H1 (cell line): ENCODE results near the gene SLC13A5. TPM values are rescaled to one million over a fixed set of nuclear protein-coding genes. Genes with fewer than 3 reads are reported as not detected.

ENCODE experiments used
- CTCF ChIA-PET: fragments of 300-600 bp; sonication (Branson Sonifier 250); formaldehyde crosslinking; loops from one replicate; lab custom pipeline; 2021; ENCODE audit not compliant: partially characterized antibody; lab: Charles Lee
- POLR2A ChIA-PET: fragments of 300-600 bp; sonication (Branson Sonifier 250); formaldehyde crosslinking; loops from one replicate; lab custom pipeline; 2021; ENCODE audit warnings: inconsistent platforms; ENCODE audit not compliant: partially characterized antibody; lab: Charles Lee
- DNase-seq, 2 experiments: peaks; one replicate each; pipeline versions ENCODE4 v3.0.0 to v3.0.0-alpha.2; 2010 to 2022; ENCODE audit warnings: low spot score in 2 of 2, low read depth in 1 of 2, mixed read lengths in 1 of 2
- FAIRE-seq: peaks from 2 replicates; lab custom pipeline; 2011; peaks lifted over from hg19 to GRCh38; lab: Jason Lieb, UNC
- H2AFZ ChIP-seq: 2 replicates; pipeline ENCODE4 v1.8.1; 2012; ENCODE audit warnings: low read length, inconsistent platforms
- H2AK5ac ChIP-seq: 2 replicates; pipeline ENCODE4 v1.6.1; 2013; ENCODE audit warnings: low read depth, low read length
- H2BK120ac ChIP-seq: replicated peaks from 2 replicates; pipeline ENCODE3; 2013; ENCODE audit warnings: low read depth, low read length, inconsistent platforms
- H2BK12ac ChIP-seq: 2 replicates; pipeline ENCODE4 v1.6.1; 2013; ENCODE audit warnings: low read depth, low read length
- H2BK15ac ChIP-seq: 2 replicates; pipeline ENCODE4 v1.6.1; 2013; ENCODE audit warnings: low read length
- H2BK20ac ChIP-seq: 2 replicates; pipeline ENCODE4 v1.6.1; 2013; ENCODE audit warnings: low read length
- H2BK5ac ChIP-seq: 2 replicates; pipeline ENCODE4 v1.6.1; 2013; ENCODE audit warnings: low read depth, low read length
- H3K14ac ChIP-seq: 2 replicates; pipeline ENCODE4 v1.6.1; 2013; ENCODE audit warnings: inconsistent platforms; ENCODE audit not compliant: insufficient read length
- H3K18ac ChIP-seq: 2 replicates; pipeline ENCODE4 v1.6.1; 2013; ENCODE audit warnings: low read length; ENCODE audit errors: extremely low read depth
- H3K23ac ChIP-seq: 2 replicates; pipeline ENCODE4 v1.6.1; 2013; ENCODE audit warnings: inconsistent platforms; ENCODE audit not compliant: insufficient read length
- H3K23me2 ChIP-seq: 2 replicates; pipeline ENCODE4 v1.6.1; 2013; ENCODE audit warnings: low read depth, low read length
- H3K27ac ChIP-seq: 2 replicates; pipeline ENCODE4 v1.6.1; 2011; ENCODE audit warnings: low read depth, low read length, inconsistent platforms
- H3K27me3 ChIP-seq, 4 experiments: replicated peaks in 1 of 4; 1 replicate in 1 of 4; 2 replicates in 3 of 4; pipeline versions ENCODE4 v1.6.1 to v1.8.1; 2011 to 2013; ENCODE audit warnings: low read length in 3 of 4, mild to moderate bottlenecking in 3 of 4, inconsistent platforms in 2 of 4, mixed read lengths in 2 of 4, moderate library complexity in 1 of 4; ENCODE audit not compliant: control insufficient read depth in 3 of 4, insufficient read depth in 3 of 4; ENCODE audit errors: extremely low read depth in 1 of 4
- H3K36me3 ChIP-seq, 4 experiments: 2 replicates each; pipeline versions ENCODE4 v1.6.1 to v1.8.1; 2011 to 2013; ENCODE audit warnings: mild to moderate bottlenecking in 4 of 4, low read length in 3 of 4, moderate library complexity in 2 of 4, control low read depth in 1 of 4, inconsistent platforms in 1 of 4; ENCODE audit not compliant: insufficient read depth in 4 of 4, control insufficient read depth in 2 of 4
- H3K4ac ChIP-seq: replicated peaks from 2 replicates; pipeline ENCODE3; 2013; ENCODE audit warnings: low read length, low read depth, mixed read lengths, inconsistent platforms; ENCODE audit not compliant: insufficient read length
- H3K4me1 ChIP-seq, 4 experiments: replicated peaks in 1 of 4; 1 replicate in 1 of 4; 2 replicates in 3 of 4; pipeline versions ENCODE4 v1.6.1 to v1.8.1; 2011 to 2013; ENCODE audit warnings: low read length in 3 of 4, inconsistent platforms in 2 of 4, mixed read lengths in 1 of 4; ENCODE audit not compliant: insufficient read depth in 4 of 4, control insufficient read depth in 3 of 4
- H3K4me2 ChIP-seq, 2 experiments: 2 replicates each; pipeline versions ENCODE4 v1.6.1 to v1.8.1; 2011 to 2013; ENCODE audit warnings: low read depth in 2 of 2, low read length in 2 of 2, control low read depth in 1 of 2, inconsistent platforms in 1 of 2, mild to moderate bottlenecking in 1 of 2; ENCODE audit not compliant: insufficient read depth in 1 of 2
- H3K4me3 ChIP-seq, 4 experiments: fragments of 200-600, 300-600 bp in 1 of 4; sonication (generic), shearing (Covaris generic), sonication (Bioruptor Twin) in 1 of 4; 2 replicates each; pipeline versions ENCODE4 v1.5.1 to v1.8.1; 2011 to 2016; ENCODE audit warnings: low read length in 4 of 4, low read depth in 3 of 4, control low read depth in 2 of 4, inconsistent platforms in 2 of 4, mild to moderate bottlenecking in 2 of 4, mixed read lengths in 1 of 4, moderate library complexity in 1 of 4; ENCODE audit not compliant: insufficient read depth in 2 of 4; ENCODE audit errors: extremely low read depth in 1 of 4
- H3K56ac ChIP-seq: replicated peaks from 2 replicates; pipeline ENCODE3; 2013; ENCODE audit warnings: low read depth, mild to moderate bottlenecking, mixed read lengths, low read length, inconsistent platforms; ENCODE audit not compliant: insufficient read length
- H3K79me1 ChIP-seq: 2 replicates; pipeline ENCODE4 v1.6.1; 2013; ENCODE audit warnings: low read depth, low read length, control low read depth
- H3K79me2 ChIP-seq, 2 experiments: 2 replicates each; pipeline versions ENCODE4 v1.6.1 to v1.8.1; 2012 to 2013; ENCODE audit warnings: low read length in 2 of 2, mild to moderate bottlenecking in 2 of 2, inconsistent platforms in 1 of 2; ENCODE audit not compliant: insufficient read depth in 2 of 2, control insufficient read depth in 1 of 2
- H3K9ac ChIP-seq, 4 experiments: replicated peaks in 1 of 4; 1 replicate in 1 of 4; 2 replicates in 3 of 4; pipeline versions ENCODE4 v1.6.1 to v1.8.1; 2011 to 2013; ENCODE audit warnings: low read depth in 3 of 4, low read length in 3 of 4, control low read depth in 2 of 4, mild to moderate bottlenecking in 2 of 4, moderate library complexity in 2 of 4, inconsistent platforms in 1 of 4; ENCODE audit errors: extremely low read depth in 1 of 4
- H3K9me3 ChIP-seq, 2 experiments: 2 replicates each; pipeline versions ENCODE4 v1.6.1 to v1.8.1; 2012 to 2013; ENCODE audit warnings: mild to moderate bottlenecking in 2 of 2, moderate library complexity in 2 of 2, control low read depth in 1 of 2, inconsistent platforms in 1 of 2, low read depth in 1 of 2, low read length in 1 of 2, mixed read lengths in 1 of 2; ENCODE audit not compliant: insufficient read depth in 2 of 2
- H4K20me1 ChIP-seq, 2 experiments: replicated peaks in 1 of 2; 2 replicates each; pipeline versions ENCODE3 to v1.8.1; 2011 to 2013; ENCODE audit warnings: inconsistent platforms in 2 of 2, low read length in 2 of 2, mild to moderate bottlenecking in 1 of 2; ENCODE audit not compliant: insufficient read depth in 2 of 2, control insufficient read depth in 1 of 2
- H4K5ac ChIP-seq: 2 replicates; pipeline ENCODE4 v1.6.1; 2013; ENCODE audit warnings: low read length, low read depth, mixed read lengths, inconsistent platforms; ENCODE audit not compliant: insufficient read length
- H4K8ac ChIP-seq: 2 replicates; pipeline ENCODE4 v1.8.0; 2013; ENCODE audit warnings: mild to moderate bottlenecking, moderate library complexity, low read length, inconsistent platforms; ENCODE audit not compliant: insufficient read depth; ENCODE audit errors: extremely low read depth
- H4K91ac ChIP-seq: replicated peaks from 2 replicates; pipeline ENCODE3; 2013; ENCODE audit warnings: low read length, mixed read lengths, inconsistent platforms; ENCODE audit not compliant: insufficient read length
- BCL11A ChIP-seq, 2 experiments: IDR thresholded peaks; one replicate each; pipeline ENCODE4 v1.6.1; 2011; ENCODE audit warnings: low read depth in 2 of 2, low read length in 2 of 2, mild to moderate bottlenecking in 2 of 2
- CEBPB ChIP-seq: IDR thresholded peaks from 2 replicates; pipeline ENCODE4 v1.6.1; 2012; ENCODE audit warnings: low read depth, low read length
- CHD1 ChIP-seq: IDR thresholded peaks from 2 replicates; pipeline ENCODE4 v1.6.1; 2012; ENCODE audit warnings: low read depth, low read length, improper control_type of control experiment
- CREB1 ChIP-seq: IDR thresholded peaks from 2 replicates; pipeline ENCODE4 v1.6.1; 2012; ENCODE audit warnings: inconsistent platforms
- NRF1 ChIP-seq: IDR thresholded peaks from 2 replicates; pipeline ENCODE4 v1.6.1; 2011; ENCODE audit warnings: mild to moderate bottlenecking, low read depth, low read length, improper control_type of control experiment
- POLR2AphosphoS5 ChIP-seq: IDR thresholded peaks from 2 replicates; pipeline ENCODE4 v1.6.1; 2011; ENCODE audit warnings: low read depth, low read length
- SIRT6 ChIP-seq: IDR thresholded peaks from one replicate; pipeline ENCODE4 v1.7.1; 2012; ENCODE audit warnings: low read length, inconsistent platforms
- YY1 ChIP-seq: IDR thresholded peaks from 2 replicates; pipeline ENCODE4 v1.6.1; 2011; ENCODE audit warnings: low read depth, mild to moderate bottlenecking, low read length
- WGBS, 2 experiments: shearing (Covaris generic) in 1 of 2; methylation state at CpG; one replicate each; pipeline versions ENCODE4 v1.1.6 to v1.1.7; 2013 to 2015; ENCODE audit warnings: low lambda C conversion rate in 2 of 2, mixed read lengths in 2 of 2, inconsistent platforms in 1 of 2, low coverage in 1 of 2, missing lambda C conversion rate in 1 of 2; ENCODE audit not compliant: insufficient replicate concordance in 2 of 2, insufficient coverage in 1 of 2, insufficient read length in 1 of 2; ENCODE audit errors: extremely low coverage in 1 of 2, missing lambda C conversion rate in 1 of 2; 5-methylcytosine and 5-hydroxymethylcytosine counted together
- polyA plus RNA-seq, 7 experiments: library from polyadenylated mRNA; depleted of rRNA in 3 of 7; stranded (reverse) in 5 of 7; unstranded in 2 of 7; fragments of >200 nt in 5 of 7; fragments of 200-250 nt in 2 of 7; gene quantifications; 1 replicate in 5 of 7; 2 replicates in 1 of 7; 4 replicates in 1 of 7; pipeline versions ENCODE4 v1.2.1 to v1.2.3, GENCODE V29; 2011 to 2013; ENCODE audit warnings: missing spikeins in 2 of 7, mixed read lengths in 2 of 7
- total RNA-seq: library from RNA; stranded (reverse); fragmentation: NEBNext Ultra II Directional; extraction: Animal tissue kit (Norgen Biotek cat#: 25700); gene quantifications from 2 replicates; pipeline ENCODE4 v1.2.1, GENCODE V29; 2021
- TF ChIP-seq, protein P1 (sequence below): IDR thresholded peaks from 2 replicates; pipeline ENCODE4 v1.6.1; 2011; ENCODE audit warnings: low read depth, mild to moderate bottlenecking, low read length; ENCODE audit not compliant: insufficient read depth

Gene SLC13A5
- total and polyA plus RNA-seq, 2 of the 8 experiments (the other 6 are each of a cell fraction or from before 2014, with no cell fraction given), result 2.1 to 2.6 TPM

DNA sequence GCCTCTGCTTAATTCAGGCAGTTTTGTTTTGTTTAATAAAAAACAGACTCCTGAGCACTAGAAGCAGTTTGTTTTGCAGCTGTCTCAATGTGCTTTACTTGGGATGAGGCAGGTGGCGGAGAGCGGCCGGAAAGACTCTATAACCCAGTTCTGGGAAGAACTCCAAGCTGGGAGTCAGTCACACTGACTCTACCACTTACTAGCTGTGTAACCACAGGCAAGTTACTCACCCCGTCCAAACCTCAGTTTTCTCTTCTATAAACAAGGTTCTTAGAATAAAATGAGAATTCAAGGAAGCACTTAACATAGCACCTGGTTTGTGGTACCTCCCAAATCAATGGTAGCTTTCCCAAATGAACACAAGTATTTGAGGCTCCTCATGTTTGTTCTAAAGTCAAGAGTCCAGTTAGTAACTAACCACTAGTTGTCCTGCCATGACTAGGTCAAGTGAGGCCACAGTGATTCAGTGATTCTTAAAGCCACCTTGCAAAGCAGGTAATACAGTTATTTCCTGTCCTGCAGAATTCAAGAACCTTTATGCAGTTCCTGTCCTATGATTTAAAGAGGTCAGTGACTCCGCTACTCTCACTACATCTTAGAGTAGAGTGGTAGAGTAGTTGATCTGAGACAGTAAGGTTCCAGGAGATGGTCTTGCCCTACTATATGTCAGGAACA, 69.6 kb downstream of the SLC13A5 start:
- no peak overlapping the region for H2BK120ac ChIP-seq
- peaks cover 10% of the 10 kb centered on the region for H3K23me2 ChIP-seq
- no peak overlapping the region for H2BK5ac ChIP-seq
- ChIA-PET CTCF (interaction anchor here (1.1 kb wide), 1 partner anchor 19 kb away, joined by 3 read pairs; no protein-coding TSS in a partner anchor), POLR2A (no interaction called here)
- peaks cover 0 to 42% of the 10 kb centered on the region in 2 experiments; a peak in 2 of 4 replicates for H3K79me2 ChIP-seq
- H3K18ac ChIP-seq, result no peak overlapping the region
- peaks cover 0 to 10% (median 2%) of the 10 kb centered on the region in 4 experiments; a peak in 4 of 7 replicates for H3K4me1 ChIP-seq
- no peak overlapping the region for H3K4me3 ChIP-seq
- no peaks in the 10 kb centered on the region; the same call in 1 of the 2 replicates for H3K79me1 ChIP-seq
- H2BK15ac ChIP-seq, result no peak overlapping the region
- H3K14ac ChIP-seq, result no peak overlapping the region
- no peak overlapping the region for H3K4ac ChIP-seq
- H4K91ac ChIP-seq, result no peak overlapping the region
- H2BK20ac ChIP-seq, result no peak overlapping the region
- no peak overlapping the region for H4K8ac ChIP-seq
- no peak overlapping the region for H2AK5ac ChIP-seq
- peaks cover 0 to 35% (median 10%) of the 10 kb centered on the region in 4 experiments; a peak in 6 of 8 replicates for H3K36me3 ChIP-seq
- H3K27ac ChIP-seq, result no peak overlapping the region
- H3K23ac ChIP-seq, result no peak overlapping the region
- no peaks in the 10 kb centered on the region for H3K9me3 ChIP-seq
- WGBS, 2 experiments, result 92% methylated on average over 5 of the region's 5 CpGs; no CpG with 5 or more reads in 1 of the 2 experiments
- H4K20me1 ChIP-seq, result peaks cover under 1 to 9% of the 10 kb centered on the region in 2 experiments
- no peak for DNase-seq
- no peak overlapping the region for H4K5ac ChIP-seq
- no peak overlapping the region for H3K56ac ChIP-seq
- no peak overlapping the region for H3K9ac ChIP-seq
- H2BK12ac ChIP-seq, result no peak overlapping the region
- H3K27me3 ChIP-seq, result no peaks in the 10 kb centered on the region
- no peak overlapping the region for H3K4me2 ChIP-seq
- no peak for FAIRE-seq
- H2AFZ ChIP-seq, result no peak overlapping the region
- TF ChIP-seq NRF1, result no peak
- TF ChIP-seq, protein P1, sequence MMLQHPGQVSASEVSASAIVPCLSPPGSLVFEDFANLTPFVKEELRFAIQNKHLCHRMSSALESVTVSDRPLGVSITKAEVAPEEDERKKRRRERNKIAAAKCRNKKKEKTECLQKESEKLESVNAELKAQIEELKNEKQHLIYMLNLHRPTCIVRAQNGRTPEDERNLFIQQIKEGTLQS, result no peak
- no peak for TF ChIP-seq POLR2AphosphoS5
- no peak for TF ChIP-seq BCL11A (IDR thresholded peaks at IDR 0.05; ENCODE audit: low read depth in 2 of 2, low read length in 2 of 2)
- TF ChIP-seq CREB1, result no peak
- TF ChIP-seq YY1, result no peak
- no peak for TF ChIP-seq SIRT6
- no peak for TF ChIP-seq CHD1
- no peak for TF ChIP-seq CEBPB
